H1 (cell line): Measurements from ENCODE around the gene FCGR2B. TPM values are rescaled to one million over a fixed set of nuclear protein-coding genes. Genes with fewer than 3 reads are reported as not detected.
"Not testable (repeated sequence)": the region's sequence is repeated elsewhere in the genome, so short reads cannot be mapped to it uniquely, and the experiment has no call there.

ENCODE experiments used
- CTCF ChIA-PET: fragments of 300-600 bp; sonication (Branson Sonifier 250); formaldehyde crosslinking; loops from one replicate; lab custom pipeline; 2021; ENCODE audit not compliant: partially characterized antibody; lab: Charles Lee
- POLR2A ChIA-PET: fragments of 300-600 bp; sonication (Branson Sonifier 250); formaldehyde crosslinking; loops from one replicate; lab custom pipeline; 2021; ENCODE audit warnings: inconsistent platforms; ENCODE audit not compliant: partially characterized antibody; lab: Charles Lee
- DNase-seq, 2 experiments: peaks; one replicate each; pipeline versions ENCODE4 v3.0.0 to v3.0.0-alpha.2; 2010 to 2022; ENCODE audit warnings: low spot score in 2 of 2, low read depth in 1 of 2, mixed read lengths in 1 of 2
- FAIRE-seq: peaks from 2 replicates; lab custom pipeline; 2011; peaks lifted over from hg19 to GRCh38; lab: Jason Lieb, UNC
- H2AFZ ChIP-seq: 2 replicates; pipeline ENCODE4 v1.8.1; 2012; ENCODE audit warnings: low read length, inconsistent platforms
- H2AK5ac ChIP-seq: 2 replicates; pipeline ENCODE4 v1.6.1; 2013; ENCODE audit warnings: low read depth, low read length
- H2BK120ac ChIP-seq: replicated peaks from 2 replicates; pipeline ENCODE3; 2013; ENCODE audit warnings: low read depth, low read length, inconsistent platforms
- H2BK12ac ChIP-seq: 2 replicates; pipeline ENCODE4 v1.6.1; 2013; ENCODE audit warnings: low read depth, low read length
- H2BK15ac ChIP-seq: 2 replicates; pipeline ENCODE4 v1.6.1; 2013; ENCODE audit warnings: low read length
- H2BK20ac ChIP-seq: 2 replicates; pipeline ENCODE4 v1.6.1; 2013; ENCODE audit warnings: low read length
- H2BK5ac ChIP-seq: 2 replicates; pipeline ENCODE4 v1.6.1; 2013; ENCODE audit warnings: low read depth, low read length
- H3K14ac ChIP-seq: 2 replicates; pipeline ENCODE4 v1.6.1; 2013; ENCODE audit warnings: inconsistent platforms; ENCODE audit not compliant: insufficient read length
- H3K18ac ChIP-seq: 2 replicates; pipeline ENCODE4 v1.6.1; 2013; ENCODE audit warnings: low read length; ENCODE audit errors: extremely low read depth
- H3K23ac ChIP-seq: 2 replicates; pipeline ENCODE4 v1.6.1; 2013; ENCODE audit warnings: inconsistent platforms; ENCODE audit not compliant: insufficient read length
- H3K23me2 ChIP-seq: 2 replicates; pipeline ENCODE4 v1.6.1; 2013; ENCODE audit warnings: low read depth, low read length
- H3K27ac ChIP-seq: 2 replicates; pipeline ENCODE4 v1.6.1; 2011; ENCODE audit warnings: low read depth, low read length, inconsistent platforms
- H3K27me3 ChIP-seq, 4 experiments: replicated peaks in 1 of 4; 1 replicate in 1 of 4; 2 replicates in 3 of 4; pipeline versions ENCODE4 v1.6.1 to v1.8.1; 2011 to 2013; ENCODE audit warnings: low read length in 3 of 4, mild to moderate bottlenecking in 3 of 4, inconsistent platforms in 2 of 4, mixed read lengths in 2 of 4, moderate library complexity in 1 of 4; ENCODE audit not compliant: control insufficient read depth in 3 of 4, insufficient read depth in 3 of 4; ENCODE audit errors: extremely low read depth in 1 of 4
- H3K36me3 ChIP-seq, 4 experiments: 2 replicates each; pipeline versions ENCODE4 v1.6.1 to v1.8.1; 2011 to 2013; ENCODE audit warnings: mild to moderate bottlenecking in 4 of 4, low read length in 3 of 4, moderate library complexity in 2 of 4, control low read depth in 1 of 4, inconsistent platforms in 1 of 4; ENCODE audit not compliant: insufficient read depth in 4 of 4, control insufficient read depth in 2 of 4
- H3K4ac ChIP-seq: replicated peaks from 2 replicates; pipeline ENCODE3; 2013; ENCODE audit warnings: low read length, low read depth, mixed read lengths, inconsistent platforms; ENCODE audit not compliant: insufficient read length
- H3K4me1 ChIP-seq, 4 experiments: replicated peaks in 1 of 4; 1 replicate in 1 of 4; 2 replicates in 3 of 4; pipeline versions ENCODE4 v1.6.1 to v1.8.1; 2011 to 2013; ENCODE audit warnings: low read length in 3 of 4, inconsistent platforms in 2 of 4, mixed read lengths in 1 of 4; ENCODE audit not compliant: insufficient read depth in 4 of 4, control insufficient read depth in 3 of 4
- H3K4me2 ChIP-seq, 2 experiments: 2 replicates each; pipeline versions ENCODE4 v1.6.1 to v1.8.1; 2011 to 2013; ENCODE audit warnings: low read depth in 2 of 2, low read length in 2 of 2, control low read depth in 1 of 2, inconsistent platforms in 1 of 2, mild to moderate bottlenecking in 1 of 2; ENCODE audit not compliant: insufficient read depth in 1 of 2
- H3K4me3 ChIP-seq, 4 experiments: fragments of 200-600, 300-600 bp in 1 of 4; sonication (generic), shearing (Covaris generic), sonication (Bioruptor Twin) in 1 of 4; 2 replicates each; pipeline versions ENCODE4 v1.5.1 to v1.8.1; 2011 to 2016; ENCODE audit warnings: low read length in 4 of 4, low read depth in 3 of 4, control low read depth in 2 of 4, inconsistent platforms in 2 of 4, mild to moderate bottlenecking in 2 of 4, mixed read lengths in 1 of 4, moderate library complexity in 1 of 4; ENCODE audit not compliant: insufficient read depth in 2 of 4; ENCODE audit errors: extremely low read depth in 1 of 4
- H3K56ac ChIP-seq: replicated peaks from 2 replicates; pipeline ENCODE3; 2013; ENCODE audit warnings: low read depth, mild to moderate bottlenecking, mixed read lengths, low read length, inconsistent platforms; ENCODE audit not compliant: insufficient read length
- H3K79me1 ChIP-seq: 2 replicates; pipeline ENCODE4 v1.6.1; 2013; ENCODE audit warnings: low read depth, low read length, control low read depth
- H3K79me2 ChIP-seq, 2 experiments: 2 replicates each; pipeline versions ENCODE4 v1.6.1 to v1.8.1; 2012 to 2013; ENCODE audit warnings: low read length in 2 of 2, mild to moderate bottlenecking in 2 of 2, inconsistent platforms in 1 of 2; ENCODE audit not compliant: insufficient read depth in 2 of 2, control insufficient read depth in 1 of 2
- H3K9ac ChIP-seq, 4 experiments: replicated peaks in 1 of 4; 1 replicate in 1 of 4; 2 replicates in 3 of 4; pipeline versions ENCODE4 v1.6.1 to v1.8.1; 2011 to 2013; ENCODE audit warnings: low read depth in 3 of 4, low read length in 3 of 4, control low read depth in 2 of 4, mild to moderate bottlenecking in 2 of 4, moderate library complexity in 2 of 4, inconsistent platforms in 1 of 4; ENCODE audit errors: extremely low read depth in 1 of 4
- H3K9me3 ChIP-seq, 2 experiments: 2 replicates each; pipeline versions ENCODE4 v1.6.1 to v1.8.1; 2012 to 2013; ENCODE audit warnings: mild to moderate bottlenecking in 2 of 2, moderate library complexity in 2 of 2, control low read depth in 1 of 2, inconsistent platforms in 1 of 2, low read depth in 1 of 2, low read length in 1 of 2, mixed read lengths in 1 of 2; ENCODE audit not compliant: insufficient read depth in 2 of 2
- H4K20me1 ChIP-seq, 2 experiments: replicated peaks in 1 of 2; 2 replicates each; pipeline versions ENCODE3 to v1.8.1; 2011 to 2013; ENCODE audit warnings: inconsistent platforms in 2 of 2, low read length in 2 of 2, mild to moderate bottlenecking in 1 of 2; ENCODE audit not compliant: insufficient read depth in 2 of 2, control insufficient read depth in 1 of 2
- H4K5ac ChIP-seq: 2 replicates; pipeline ENCODE4 v1.6.1; 2013; ENCODE audit warnings: low read length, low read depth, mixed read lengths, inconsistent platforms; ENCODE audit not compliant: insufficient read length
- H4K8ac ChIP-seq: 2 replicates; pipeline ENCODE4 v1.8.0; 2013; ENCODE audit warnings: mild to moderate bottlenecking, moderate library complexity, low read length, inconsistent platforms; ENCODE audit not compliant: insufficient read depth; ENCODE audit errors: extremely low read depth
- H4K91ac ChIP-seq: replicated peaks from 2 replicates; pipeline ENCODE3; 2013; ENCODE audit warnings: low read length, mixed read lengths, inconsistent platforms; ENCODE audit not compliant: insufficient read length
- WGBS, 2 experiments: shearing (Covaris generic) in 1 of 2; methylation state at CpG; one replicate each; pipeline versions ENCODE4 v1.1.6 to v1.1.7; 2013 to 2015; ENCODE audit warnings: low lambda C conversion rate in 2 of 2, mixed read lengths in 2 of 2, inconsistent platforms in 1 of 2, low coverage in 1 of 2, missing lambda C conversion rate in 1 of 2; ENCODE audit not compliant: insufficient replicate concordance in 2 of 2, insufficient coverage in 1 of 2, insufficient read length in 1 of 2; ENCODE audit errors: extremely low coverage in 1 of 2, missing lambda C conversion rate in 1 of 2; 5-methylcytosine and 5-hydroxymethylcytosine counted together
- polyA plus RNA-seq, 7 experiments: library from polyadenylated mRNA; depleted of rRNA in 3 of 7; stranded (reverse) in 5 of 7; unstranded in 2 of 7; fragments of >200 nt in 5 of 7; fragments of 200-250 nt in 2 of 7; gene quantifications; 1 replicate in 5 of 7; 2 replicates in 1 of 7; 4 replicates in 1 of 7; pipeline versions ENCODE4 v1.2.1 to v1.2.3, GENCODE V29; 2011 to 2013; ENCODE audit warnings: missing spikeins in 2 of 7, mixed read lengths in 2 of 7
- total RNA-seq: library from RNA; stranded (reverse); fragmentation: NEBNext Ultra II Directional; extraction: Animal tissue kit (Norgen Biotek cat#: 25700); gene quantifications from 2 replicates; pipeline ENCODE4 v1.2.1, GENCODE V29; 2021

The FCGR2B gene
- total and polyA plus RNA-seq, 2 of the 8 experiments (the other 6 are each of a cell fraction or from before 2014, with no cell fraction given) = 0.05 TPM; not detected in 1

DNA sequence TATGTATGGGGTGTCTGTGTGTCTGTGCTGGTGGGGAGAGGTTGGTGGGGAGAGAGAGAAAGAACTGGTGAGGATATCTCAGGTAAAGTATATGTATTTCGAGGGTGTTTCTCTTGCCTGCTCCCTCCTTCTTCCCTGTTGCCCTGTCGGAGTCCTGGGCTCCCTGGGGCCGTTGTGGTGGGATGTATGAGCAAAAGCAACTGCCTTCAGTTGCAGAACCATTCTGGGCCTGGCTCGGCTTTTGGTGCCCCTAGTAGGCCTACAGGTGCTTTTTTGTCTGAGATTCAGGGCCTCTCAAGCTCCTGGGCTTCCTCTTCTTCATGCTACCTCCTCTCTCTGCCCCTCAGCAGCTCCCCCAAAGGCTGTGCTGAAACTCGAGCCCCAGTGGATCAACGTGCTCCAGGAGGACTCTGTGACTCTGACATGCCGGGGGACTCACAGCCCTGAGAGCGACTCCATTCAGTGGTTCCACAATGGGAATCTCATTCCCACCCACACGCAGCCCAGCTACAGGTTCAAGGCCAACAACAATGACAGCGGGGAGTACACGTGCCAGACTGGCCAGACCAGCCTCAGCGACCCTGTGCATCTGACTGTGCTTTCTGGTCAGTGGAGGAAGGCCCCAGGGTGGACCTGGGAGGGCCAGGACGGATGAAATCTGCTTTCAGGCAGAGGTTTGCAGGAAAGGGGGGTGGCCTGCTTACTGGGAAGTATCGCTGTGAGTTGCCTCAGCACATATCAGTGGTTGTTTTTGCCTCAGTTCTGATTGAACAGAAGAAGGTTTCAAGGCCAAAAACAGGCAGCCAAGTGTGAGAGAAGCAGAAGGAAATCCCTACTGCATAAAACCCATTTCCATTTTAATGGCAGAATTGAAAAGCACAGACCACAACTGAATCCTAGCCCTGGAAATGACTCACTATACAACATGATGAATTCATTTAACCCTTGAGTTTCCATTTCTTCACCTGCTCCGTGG lies 8.4 kb downstream of the FCGR2B start:
- H3K18ac ChIP-seq, H3K14ac ChIP-seq, H3K36me3 ChIP-seq, H4K91ac ChIP-seq, FAIRE-seq, H2BK12ac ChIP-seq, H2AK5ac ChIP-seq, H4K5ac ChIP-seq, H3K4me2 ChIP-seq, H2BK20ac ChIP-seq, H4K8ac ChIP-seq, H3K79me2 ChIP-seq, H3K9me3 ChIP-seq, H3K4me1 ChIP-seq, CTCF ChIA-PET, H3K79me1 ChIP-seq, H3K27ac ChIP-seq, H3K9ac ChIP-seq, H2BK15ac ChIP-seq, H3K4me3 ChIP-seq, H3K4ac ChIP-seq, DNase-seq, H2BK5ac ChIP-seq, H3K27me3 ChIP-seq, H3K23me2 ChIP-seq, H4K20me1 ChIP-seq, H2BK120ac ChIP-seq, H3K23ac ChIP-seq, POLR2A ChIA-PET, H3K56ac ChIP-seq: not testable (repeated sequence)
- WGBS, 2 experiments = 73% methylated on average over 10 of the region's 15 CpGs; no CpG with 5 or more reads in 1 of the 2 experiments
- H2AFZ ChIP-seq = peak overlapping the region; percentile 70
